Measurements from ENCODE around the gene PITX2. TPM values are rescaled to one million over a fixed set of nuclear protein-coding genes. Genes with fewer than 3 reads are reported as not detected.

Gene PITX2
- total RNA-seq, 1 donor from 2014 or later: 1.0 TPM

GRCh38 chr4:110624904-110625494 is 2.1 kb upstream of the PITX2 start:
- Mint-ChIP-seq H3K27ac (ENCODE audit: unreplicated experiment) (no peak overlapping the region), H3K36me3 (ENCODE audit: low read depth) (peaks cover 13% of the 10 kb centered on the region), H3K4me3 (ENCODE audit: unreplicated experiment) (no peak overlapping the region), H3K9me3 (ENCODE audit: low read depth) (no peaks in the 10 kb centered on the region), H3K4me1 (ENCODE audit: low read depth) (peaks cover 29% of the 10 kb centered on the region), H3K27me3 (ENCODE audit: low read depth) (peaks cover 93% of the 10 kb centered on the region)
- no peak for TF ChIP-seq CTCF (IDR thresholded peaks at IDR 0.05)
- no peak for DNase-seq (ENCODE audit: low spot score)

- Mint-ChIP-seq H3K36me3 (ENCODE audit: low read depth) (peaks cover 14% of the 10 kb centered on the region), H3K4me1 (ENCODE audit: low read depth) (peaks cover 34% of the 10 kb centered on the region), H3K27me3 (ENCODE audit: low read depth) (peaks cover 94% of the 10 kb centered on the region), H3K9me3 (ENCODE audit: low read depth) (no peaks in the 10 kb centered on the region), H3K27ac (ENCODE audit: unreplicated experiment) (no peak overlapping the region), H3K4me3 (ENCODE audit: unreplicated experiment) (no peak overlapping the region)
- DNase-seq (ENCODE audit: low spot score): no peak
- no peak for TF ChIP-seq CTCF (IDR thresholded peaks at IDR 0.05)
Measured at GRCh38 chr4:110624398-110624780, 1.5 kb upstream of the PITX2 start.

- Mint-ChIP-seq H3K27me3 (ENCODE audit: low read depth) (peaks cover 95% of the 10 kb centered on the region), H3K36me3 (ENCODE audit: low read depth) (peaks cover 16% of the 10 kb centered on the region), H3K27ac (ENCODE audit: unreplicated experiment) (no peak overlapping the region), H3K4me3 (ENCODE audit: unreplicated experiment) (peak overlapping the region; percentile 66), H3K9me3 (ENCODE audit: low read depth) (no peaks in the 10 kb centered on the region), H3K4me1 (ENCODE audit: low read depth) (peaks cover 34% of the 10 kb centered on the region)
- no peak for TF ChIP-seq CTCF (IDR thresholded peaks at IDR 0.05)
- DNase-seq (ENCODE audit: low spot score): no peak
Measured at GRCh38 chr4:110623718-110624397, 981 bp upstream of the PITX2 start.

- H3K27ac Mint-ChIP-seq (ENCODE audit: unreplicated experiment): peak overlapping the region; percentile 41
- peaks cover 11% of the 10 kb centered on the region for H3K36me3 Mint-ChIP-seq (ENCODE audit: low read depth)
- no peak for DNase-seq (ENCODE audit: low spot score)
- no peaks in the 10 kb centered on the region for H3K9me3 Mint-ChIP-seq (ENCODE audit: low read depth)
- H3K27me3 Mint-ChIP-seq (ENCODE audit: low read depth): peaks cover 94% of the 10 kb centered on the region
- H3K4me3 Mint-ChIP-seq (ENCODE audit: unreplicated experiment): peak overlapping the region; percentile 66
- TF ChIP-seq CTCF (IDR thresholded peaks at IDR 0.05): no peak
- H3K4me1 Mint-ChIP-seq (ENCODE audit: low read depth): peaks cover 39% of the 10 kb centered on the region
Measured at GRCh38 chr4:110621839-110622751, 782 bp downstream of the PITX2 start.

GRCh38 chr4:110621328-110621812 is 1.5 kb downstream of the PITX2 start:
- Mint-ChIP-seq H3K27ac (ENCODE audit: unreplicated experiment) (peak overlapping the region; percentile 41), H3K4me3 (ENCODE audit: unreplicated experiment) (peak overlapping the region; percentile 66), H3K27me3 (ENCODE audit: low read depth) (peaks cover 94% of the 10 kb centered on the region), H3K36me3 (ENCODE audit: low read depth) (peaks cover 11% of the 10 kb centered on the region), H3K9me3 (ENCODE audit: low read depth) (no peaks in the 10 kb centered on the region), H3K4me1 (ENCODE audit: low read depth) (peaks cover 40% of the 10 kb centered on the region)
- TF ChIP-seq CTCF (IDR thresholded peaks at IDR 0.05): no peak
- DNase-seq (ENCODE audit: low spot score): no peak

Measured in chondrocyte (in vitro differentiated cells).